Tibial nerve (tissue), 3 donors: ENCODE results near the gene CDH4.

ENCODE experiments used
- POLR2A ChIP-seq, 2 donors: fragments of 450-650 bp; IDR thresholded peaks; one replicate each; pipeline ENCODE4 v1.6.1; 2017; ENCODE audit warnings: antibody characterized with exemption in 2 of 2, mild to moderate bottlenecking in 2 of 2, moderate library complexity in 2 of 2
- TF ChIP-seq, protein P1 (sequence below), 5 experiments: fragments of 200-600 bp in 3 of 5; fragments of 450-650 bp in 2 of 5; sonication (generic) in 3 of 5; IDR thresholded peaks; one replicate each; pipeline ENCODE4 v1.5.1; 2016 to 2019; ENCODE audit warnings: antibody characterized with exemption in 5 of 5, mild to moderate bottlenecking in 3 of 5, moderate library complexity in 2 of 5

GRCh38 chr20:61954276-61955021 lies 702.4 kb downstream of the CDH4 start:
- TF ChIP-seq, protein P1, sequence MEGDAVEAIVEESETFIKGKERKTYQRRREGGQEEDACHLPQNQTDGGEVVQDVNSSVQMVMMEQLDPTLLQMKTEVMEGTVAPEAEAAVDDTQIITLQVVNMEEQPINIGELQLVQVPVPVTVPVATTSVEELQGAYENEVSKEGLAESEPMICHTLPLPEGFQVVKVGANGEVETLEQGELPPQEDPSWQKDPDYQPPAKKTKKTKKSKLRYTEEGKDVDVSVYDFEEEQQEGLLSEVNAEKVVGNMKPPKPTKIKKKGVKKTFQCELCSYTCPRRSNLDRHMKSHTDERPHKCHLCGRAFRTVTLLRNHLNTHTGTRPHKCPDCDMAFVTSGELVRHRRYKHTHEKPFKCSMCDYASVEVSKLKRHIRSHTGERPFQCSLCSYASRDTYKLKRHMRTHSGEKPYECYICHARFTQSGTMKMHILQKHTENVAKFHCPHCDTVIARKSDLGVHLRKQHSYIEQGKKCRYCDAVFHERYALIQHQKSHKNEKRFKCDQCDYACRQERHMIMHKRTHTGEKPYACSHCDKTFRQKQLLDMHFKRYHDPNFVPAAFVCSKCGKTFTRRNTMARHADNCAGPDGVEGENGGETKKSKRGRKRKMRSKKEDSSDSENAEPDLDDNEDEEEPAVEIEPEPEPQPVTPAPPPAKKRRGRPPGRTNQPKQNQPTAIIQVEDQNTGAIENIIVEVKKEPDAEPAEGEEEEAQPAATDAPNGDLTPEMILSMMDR (IDR thresholded peaks at IDR 0.05): no peak
- TF ChIP-seq POLR2A (IDR thresholded peaks at IDR 0.05): no peak
